MG63 (cell line): Measurements from ENCODE around the gene KIF1C. TPM values are rescaled to one million over a fixed set of nuclear protein-coding genes. Genes with fewer than 3 reads are reported as not detected.
A peak's percentile ranks its signal among the peaks of the same experiment; 100 is the strongest.

Experiments used
- DNase-seq: peaks from one replicate; pipeline ENCODE4 v3.0.0-alpha.2; 2020
- H3K27me3 ChIP-seq: fragments of 250-450 bp; sonication (Bioruptor Pico); 2 replicates; pipeline ENCODE4 v1.5.1; 2020; ENCODE audit warnings: mild to moderate bottlenecking, moderate library complexity
- H3K36me3 ChIP-seq: fragments of 250-450 bp; sonication (Bioruptor Pico); 2 replicates; pipeline ENCODE4 v1.5.1; 2020; ENCODE audit warnings: mild to moderate bottlenecking, moderate library complexity
- H3K4me3 ChIP-seq: fragments of 250-450 bp; sonication (Bioruptor Pico); 2 replicates; pipeline ENCODE4 v1.5.1; 2020; ENCODE audit warnings: mild to moderate bottlenecking, moderate library complexity
- H3K9me3 ChIP-seq: fragments of 250-450 bp; sonication (Bioruptor Pico); 2 replicates; pipeline ENCODE4 v1.5.1; 2020; ENCODE audit warnings: mild to moderate bottlenecking, moderate library complexity
- total RNA-seq: library from RNA; depleted of rRNA; stranded (reverse); fragments of >200 nt; shearing (Covaris generic); gene quantifications from 2 replicates; pipeline ENCODE4 v1.2.3, GENCODE V29; 2014; ENCODE audit warnings: low replicate concordance; rRNA removed

The KIF1C gene
- 19.1 and 58.1 TPM in 2 replicates for total RNA-seq

DNA sequence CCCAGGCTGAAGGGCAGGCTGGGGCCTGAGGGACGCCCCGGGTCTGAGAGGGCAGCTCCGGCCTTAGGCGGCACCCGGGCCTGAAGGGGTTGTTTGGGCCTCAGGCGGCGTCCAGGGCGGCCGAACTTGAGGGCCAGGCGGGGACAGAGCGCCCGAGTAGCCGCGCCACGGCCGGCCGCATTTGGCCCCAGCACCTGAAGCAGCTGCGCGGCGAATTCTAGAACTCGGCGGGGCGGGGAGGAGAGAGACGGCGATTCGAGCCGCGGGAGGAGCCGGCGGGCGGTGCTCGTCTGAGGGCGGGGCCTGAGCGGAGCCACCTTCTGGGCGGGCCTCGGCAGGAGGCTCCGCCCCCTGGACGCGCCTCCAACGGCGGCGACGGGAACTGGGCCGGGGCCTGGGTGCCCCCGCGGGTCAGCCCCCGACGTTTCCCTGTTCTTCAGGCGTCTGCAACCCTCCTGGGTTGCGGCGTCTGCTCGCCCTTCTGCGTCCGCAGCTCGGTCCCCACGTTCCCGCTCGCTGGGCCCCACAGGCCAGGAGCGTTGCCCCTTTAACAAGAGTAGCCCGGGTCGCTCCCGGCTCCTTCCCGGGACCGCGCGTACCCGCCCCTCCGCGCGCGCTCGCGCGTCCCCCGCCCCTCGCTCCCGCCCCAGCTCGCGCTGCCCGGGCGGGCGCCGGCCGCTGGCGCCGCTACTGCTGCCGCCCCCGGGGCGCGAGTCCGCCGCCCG, at the start of gene KIF1C, which contains the start of gene INCA1:
TSS of gene KIF1C (plus strand) at position 649 of the 725 bp plus-strand sequence. CDS start 2,297 bp downstream, outside the sequence.
TSS of gene INCA1 (minus strand) at position 221 of the 725 bp plus-strand sequence. CDS start 3,085 bp downstream, outside the sequence.
- peak within 1 kb of the TSS; percentile 66 for H3K4me3 ChIP-seq
- no peaks in the 10 kb centered on the region for H3K9me3 ChIP-seq
- H3K27me3 ChIP-seq = no peaks in the 10 kb centered on the region
- DNase-seq = peak; percentile 82
- H3K36me3 ChIP-seq = peaks cover 15% of the 10 kb centered on the region; the same call in 1 of the 2 replicates

DNA sequence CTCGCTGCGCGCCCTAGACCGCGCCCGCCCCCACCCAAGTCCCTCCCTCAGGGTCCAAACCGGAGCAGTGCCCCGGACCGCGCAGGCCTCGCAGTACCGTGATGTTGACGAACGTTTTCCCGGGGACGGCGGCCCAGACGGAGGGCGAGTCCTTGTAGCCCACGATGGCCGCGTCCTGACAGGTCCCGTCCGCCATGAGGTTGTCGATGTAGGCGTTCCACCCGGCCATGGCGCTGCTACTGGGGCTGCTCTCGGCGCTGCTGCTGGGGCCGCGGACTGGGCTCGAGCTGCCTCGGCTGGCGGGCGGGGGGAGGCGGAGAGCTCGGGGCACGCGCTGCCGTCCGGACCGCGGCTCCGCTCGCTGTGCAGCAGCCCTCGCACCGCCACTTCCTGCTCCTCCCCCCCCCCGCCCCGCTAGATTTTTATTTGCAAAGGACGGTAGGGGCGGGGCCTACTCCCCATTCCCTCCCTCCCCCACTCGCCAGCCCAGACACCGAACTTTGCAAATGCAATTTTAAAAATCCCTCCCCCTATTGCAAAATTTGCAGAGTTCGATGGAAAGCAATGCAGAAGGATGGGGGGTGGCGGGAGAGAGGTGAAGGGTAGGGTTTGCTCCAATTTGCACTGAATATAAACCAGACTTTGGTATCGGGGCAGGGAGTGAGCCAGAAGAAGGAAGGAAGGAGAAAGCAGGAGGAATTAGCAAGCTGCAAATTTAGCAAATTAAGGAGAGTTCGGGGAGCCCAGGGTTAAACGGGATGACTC, 49.4 kb upstream of the KIF1C start, which contains the start of gene PFN1:
TSS of gene PFN1 (minus strand) at position 365 of the 765 bp plus-strand sequence. CDS start at position 229, 136 bp downstream.
- peaks cover 47% of the 10 kb centered on the region for H3K36me3 ChIP-seq
- DNase-seq = peak; percentile 85
- no peaks in the 10 kb centered on the region for H3K9me3 ChIP-seq
- H3K27me3 ChIP-seq = no peaks in the 10 kb centered on the region
- H3K4me3 ChIP-seq = peak within 1 kb of the TSS; percentile 89

DNA sequence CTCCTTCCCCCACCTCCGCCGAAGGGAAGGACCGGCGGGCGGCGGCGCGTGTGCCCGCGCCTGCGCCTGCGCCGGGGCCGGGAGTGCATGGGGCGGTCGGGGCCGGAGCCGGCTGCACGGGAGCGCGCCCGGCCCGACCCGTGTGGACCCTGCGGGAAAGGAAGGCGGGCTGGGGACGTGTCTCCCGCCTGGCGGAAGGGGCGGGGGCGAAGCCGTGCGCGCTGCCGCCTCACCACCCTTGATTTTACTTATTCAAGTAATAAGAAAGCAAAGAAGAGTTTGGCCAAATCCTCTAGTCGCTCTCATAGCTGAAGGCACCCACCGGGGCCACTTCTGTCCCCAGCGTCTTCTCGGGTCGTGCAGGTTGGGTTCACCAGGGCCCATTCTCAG, 48.8 kb upstream of the KIF1C start:
- H3K9me3 ChIP-seq = no peaks in the 10 kb centered on the region
- H3K36me3 ChIP-seq = peaks cover 41% of the 10 kb centered on the region
- peak overlapping the region; percentile 89 for H3K4me3 ChIP-seq
- DNase-seq = peak; percentile 83
- H3K27me3 ChIP-seq = no peaks in the 10 kb centered on the region

DNA sequence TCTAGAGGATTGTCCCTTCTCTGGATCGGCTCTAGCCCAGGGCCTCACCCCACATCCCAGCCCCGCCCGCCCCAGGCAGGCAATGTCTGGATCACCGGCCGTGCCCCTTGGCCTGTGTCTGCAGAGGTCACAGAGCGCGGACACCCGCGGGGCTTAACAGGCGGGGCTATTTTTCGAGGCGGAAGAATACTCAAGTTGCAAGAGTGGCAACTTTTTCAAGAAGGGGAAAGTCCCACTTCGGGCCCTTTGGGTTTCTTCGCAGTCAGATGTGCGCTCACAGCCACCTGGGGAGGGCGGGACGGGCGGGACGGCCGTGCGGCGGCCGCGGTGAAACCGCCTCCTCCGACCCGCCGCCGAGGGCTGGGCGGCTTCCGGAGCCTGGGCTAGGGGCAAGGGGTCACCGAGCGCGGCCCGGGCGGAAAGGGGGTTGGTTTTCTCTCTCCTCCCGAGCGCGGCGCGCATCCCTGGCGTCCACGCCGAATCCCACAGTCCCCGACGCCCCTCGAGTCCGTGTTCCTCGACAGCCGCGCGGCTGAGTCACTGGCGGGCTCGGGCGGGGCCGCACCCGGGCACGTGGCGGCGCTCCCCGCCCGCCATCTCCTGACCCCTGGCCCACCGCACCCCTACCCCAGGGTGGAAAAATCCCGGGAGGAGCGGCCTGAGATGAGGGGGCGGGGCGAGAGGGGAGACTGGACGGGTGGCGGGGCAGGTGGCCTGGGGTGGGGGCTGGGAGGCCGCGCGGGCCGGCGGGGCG, 48.3 kb upstream of the KIF1C start:
- H3K9me3 ChIP-seq = no peaks in the 10 kb centered on the region
- H3K27me3 ChIP-seq = no peaks in the 10 kb centered on the region
- H3K4me3 ChIP-seq = peak overlapping the region; percentile 89
- H3K36me3 ChIP-seq = peaks cover 35% of the 10 kb centered on the region
- DNase-seq = peak; percentile 83

DNA sequence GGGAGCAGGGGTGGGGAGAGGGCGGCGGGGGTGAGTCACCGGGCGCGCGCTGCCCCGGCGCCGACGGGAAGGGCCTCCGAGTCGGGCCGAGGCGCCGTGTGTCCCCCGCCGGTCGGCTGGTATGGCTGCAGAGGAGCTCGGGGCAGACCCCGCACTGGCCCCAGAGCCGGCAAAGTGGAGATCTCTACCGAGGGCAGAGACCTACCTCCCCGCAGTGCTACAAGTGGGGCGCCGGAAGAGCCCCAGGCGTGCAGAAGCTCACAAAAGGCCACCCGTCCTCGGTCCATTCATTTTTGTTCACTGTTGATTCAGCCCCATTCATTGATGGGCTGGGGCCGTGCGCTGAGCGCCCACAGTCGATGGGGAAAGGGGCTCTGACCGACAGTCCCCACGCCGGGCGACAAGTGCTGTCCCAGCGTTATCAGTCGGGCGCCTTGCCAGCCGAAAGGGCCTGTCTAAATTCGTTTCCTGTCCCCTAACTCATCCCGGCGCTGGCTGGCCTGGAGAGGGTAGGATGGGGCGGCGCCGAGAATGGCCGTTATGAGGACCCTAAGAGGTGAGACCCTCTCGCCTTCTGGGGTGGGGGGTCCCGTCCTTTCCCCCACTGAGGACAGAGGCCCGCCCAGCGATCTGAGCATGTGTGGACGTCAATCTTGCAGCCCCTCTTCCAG, 47.5 kb upstream of the KIF1C start:
- Histone ChIP-seq H3K4me3 (peak overlapping the region; percentile 89), H3K9me3 (no peaks in the 10 kb centered on the region), H3K36me3 (peaks cover 28% of the 10 kb centered on the region), H3K27me3 (no peaks in the 10 kb centered on the region)
- no peak for DNase-seq

DNA sequence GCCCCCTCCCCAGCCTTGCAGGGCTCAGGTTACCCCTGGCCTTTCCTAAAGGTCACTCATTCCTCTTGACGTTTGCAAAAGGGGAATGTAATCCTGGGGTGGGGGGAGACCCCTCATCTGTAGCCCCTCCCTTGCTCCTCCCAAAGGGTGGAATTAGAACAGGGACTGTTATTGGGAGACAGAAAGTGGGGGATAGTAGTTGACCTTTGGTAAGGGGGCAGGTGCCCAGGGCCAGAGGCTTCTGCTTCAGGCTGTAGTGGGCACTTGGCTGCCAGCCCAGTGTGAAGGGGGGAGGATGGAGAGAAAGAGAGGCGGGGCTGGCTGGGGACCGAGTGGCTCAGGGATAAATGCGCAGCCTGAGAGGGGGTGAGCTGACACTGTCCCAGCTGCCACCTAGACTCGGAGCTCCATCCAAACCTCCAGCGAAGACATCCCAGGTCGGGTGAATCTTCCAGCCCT, 47.0 kb upstream of the KIF1C start, which contains the start of gene ENO3:
TSS of gene ENO3 (plus strand) at position 374 of the 459 bp plus-strand sequence. CDS start 711 bp downstream, outside the sequence.
- no peak for DNase-seq
- H3K9me3 ChIP-seq = no peaks in the 10 kb centered on the region
- H3K4me3 ChIP-seq = peak within 1 kb of the TSS; percentile 89
- peaks cover 23% of the 10 kb centered on the region for H3K36me3 ChIP-seq
- H3K27me3 ChIP-seq = no peaks in the 10 kb centered on the region

DNA sequence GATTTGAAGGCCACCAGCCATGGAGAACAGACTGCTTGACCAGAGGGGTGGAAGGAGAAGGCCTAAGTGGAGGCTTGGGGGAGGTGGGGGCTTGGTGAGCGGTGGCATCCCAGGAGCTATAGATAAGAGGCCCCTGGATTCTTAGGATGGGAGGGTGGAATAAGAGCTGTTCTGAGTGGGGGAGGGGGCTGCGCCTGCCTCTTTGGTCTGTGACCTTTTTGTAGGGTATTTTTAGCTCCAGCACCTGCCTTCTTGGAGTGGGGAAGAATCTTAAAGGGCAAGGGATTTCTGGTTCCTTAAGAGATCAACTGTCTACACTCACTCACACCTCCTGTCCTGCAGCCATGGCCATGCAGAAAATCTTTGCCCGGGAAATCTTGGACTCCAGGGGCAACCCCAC, 46.3 kb upstream of the KIF1C start:
- H3K9me3 ChIP-seq = no peaks in the 10 kb centered on the region
- H3K27me3 ChIP-seq = no peaks in the 10 kb centered on the region
- H3K4me3 ChIP-seq = no peak overlapping the region
- no peak for DNase-seq
- H3K36me3 ChIP-seq = peaks cover 15% of the 10 kb centered on the region

DNA sequence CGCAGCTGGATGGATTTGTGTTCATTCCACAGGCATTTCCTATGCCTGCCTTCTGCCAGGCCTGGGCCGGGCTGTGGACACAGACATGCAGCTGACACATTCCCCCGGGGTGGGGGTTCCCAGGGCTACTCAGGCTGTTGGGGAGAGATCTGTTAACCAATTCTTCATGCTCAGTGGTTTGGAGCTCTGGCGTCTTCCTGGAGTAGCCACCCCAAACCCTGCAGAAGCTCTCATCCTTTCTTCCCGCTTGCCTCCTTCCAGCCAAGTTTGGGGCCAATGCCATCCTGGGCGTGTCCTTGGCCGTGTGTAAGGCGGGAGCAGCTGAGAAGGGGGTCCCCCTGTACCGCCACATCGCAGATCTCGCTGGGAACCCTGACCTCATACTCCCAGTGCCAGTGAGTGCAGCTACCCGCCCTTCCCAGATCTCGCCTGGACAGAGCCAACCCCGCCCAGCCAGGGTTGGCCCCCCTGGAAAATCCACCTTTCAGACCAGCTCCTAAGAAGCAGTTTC, 44.2 kb upstream of the KIF1C start:
- H3K36me3 ChIP-seq = no peaks in the 10 kb centered on the region
- H3K9me3 ChIP-seq = no peaks in the 10 kb centered on the region
- no peaks in the 10 kb centered on the region for H3K27me3 ChIP-seq
- peak; percentile 92 for DNase-seq
- no peak overlapping the region; the same call in 1 of the 2 replicates for H3K4me3 ChIP-seq

DNA sequence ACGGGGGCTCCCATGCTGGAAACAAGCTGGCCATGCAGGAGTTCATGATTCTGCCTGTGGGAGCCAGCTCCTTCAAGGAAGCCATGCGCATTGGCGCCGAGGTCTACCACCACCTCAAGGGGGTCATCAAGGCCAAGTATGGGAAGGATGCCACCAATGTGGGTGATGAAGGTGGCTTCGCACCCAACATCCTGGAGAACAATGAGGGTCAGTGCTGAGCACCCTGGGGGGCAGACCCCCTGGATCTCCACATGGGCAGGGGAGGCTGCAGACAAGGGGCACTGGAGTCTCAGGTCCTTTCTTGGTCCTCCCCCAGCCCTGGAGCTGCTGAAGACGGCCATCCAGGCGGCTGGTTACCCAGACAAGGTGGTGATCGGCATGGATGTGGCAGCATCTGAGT, 42.7 kb upstream of the KIF1C start:
- Histone ChIP-seq H3K4me3 (no peak overlapping the region), H3K27me3 (no peaks in the 10 kb centered on the region), H3K36me3 (no peaks in the 10 kb centered on the region), H3K9me3 (no peaks in the 10 kb centered on the region)
- no peak for DNase-seq

DNA sequence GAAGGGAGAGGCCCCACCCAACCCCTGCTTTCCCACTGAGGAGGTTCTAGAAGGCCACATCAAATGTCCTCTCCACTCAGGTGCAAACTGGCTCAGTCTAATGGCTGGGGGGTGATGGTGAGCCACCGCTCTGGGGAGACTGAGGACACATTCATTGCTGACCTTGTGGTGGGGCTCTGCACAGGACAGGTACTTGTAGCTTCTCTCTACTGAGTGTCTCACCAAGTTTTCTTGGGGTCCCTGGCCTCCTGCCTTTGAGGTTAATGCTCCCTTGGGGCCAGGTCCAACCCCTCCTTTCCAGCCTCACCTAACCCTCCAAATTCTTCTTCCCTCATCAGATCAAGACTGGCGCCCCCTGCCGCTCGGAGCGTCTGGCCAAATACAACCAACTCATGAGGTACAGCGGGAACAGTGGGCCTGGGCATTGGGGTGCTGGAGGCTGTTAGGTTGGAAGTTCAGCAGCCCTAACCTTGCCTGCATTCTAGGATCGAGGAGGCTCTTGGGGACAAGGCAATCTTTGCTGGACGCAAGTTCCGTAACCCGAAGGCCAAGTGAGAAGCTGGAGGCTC, 41.2 kb upstream of the KIF1C start:
- Histone ChIP-seq H3K27me3 (no peaks in the 10 kb centered on the region), H3K36me3 (no peaks in the 10 kb centered on the region), H3K9me3 (no peaks in the 10 kb centered on the region), H3K4me3 (no peak overlapping the region)
- DNase-seq = no peak

DNA sequence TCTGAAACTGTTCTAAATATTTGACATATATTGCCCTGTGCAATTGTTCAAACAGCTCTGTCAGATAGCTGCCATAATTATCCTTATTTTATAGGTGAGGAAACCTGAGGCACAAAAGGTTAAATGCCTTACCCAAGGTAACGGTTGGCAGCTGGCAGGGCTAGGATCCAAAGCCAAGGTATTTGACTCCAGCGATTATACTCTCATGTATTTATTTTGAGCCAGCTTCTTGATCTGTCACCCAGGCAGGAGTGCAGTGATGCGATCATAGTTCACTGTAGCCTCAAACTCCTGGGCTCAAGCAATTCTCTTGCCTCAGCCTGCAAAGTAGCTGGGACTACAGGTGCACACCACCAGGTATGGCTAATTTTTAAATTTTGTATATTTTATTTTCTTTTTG, 39.6 kb upstream of the KIF1C start:
- no peaks in the 10 kb centered on the region for H3K9me3 ChIP-seq
- H3K27me3 ChIP-seq = no peaks in the 10 kb centered on the region
- no peaks in the 10 kb centered on the region for H3K36me3 ChIP-seq
- no peak for DNase-seq
- H3K4me3 ChIP-seq = no peak overlapping the region

DNA sequence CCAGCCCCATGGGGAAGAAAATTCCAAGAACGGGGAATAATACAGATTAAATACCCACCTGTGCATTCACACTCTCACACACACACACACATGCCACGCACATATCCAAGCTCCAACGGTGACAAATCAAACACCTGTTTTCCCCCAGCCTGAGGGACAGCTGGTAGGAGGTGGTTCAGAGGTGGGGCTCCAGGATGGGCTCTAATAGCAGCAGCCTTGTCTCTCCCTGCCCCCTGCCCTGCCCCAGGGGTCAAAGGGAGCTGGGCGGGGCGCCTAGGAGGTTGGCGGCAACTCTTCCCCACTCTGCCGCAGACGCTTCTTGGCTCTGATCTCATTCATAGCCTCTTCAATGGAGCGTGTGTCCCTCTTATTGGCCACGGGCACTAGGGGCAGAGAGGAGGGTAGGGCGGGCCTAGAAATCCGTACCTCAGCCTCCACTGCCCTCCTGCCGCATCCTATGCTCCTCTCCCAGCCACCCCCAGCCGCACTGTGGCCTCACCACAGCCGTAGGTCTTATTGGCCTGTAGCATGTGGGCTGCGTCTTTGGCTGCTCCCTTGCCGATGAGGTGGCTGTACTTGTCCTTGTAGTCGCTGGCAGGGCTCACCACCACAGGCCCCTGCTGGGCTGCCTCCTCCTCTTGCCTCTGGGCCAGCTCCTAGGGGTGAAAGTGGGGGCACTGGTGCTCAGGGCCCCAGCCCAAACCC, 38.3 kb upstream of the KIF1C start:
- H3K4me3 ChIP-seq = no peak overlapping the region
- no peaks in the 10 kb centered on the region for H3K36me3 ChIP-seq
- DNase-seq = no peak
- H3K9me3 ChIP-seq = no peaks in the 10 kb centered on the region
- no peaks in the 10 kb centered on the region for H3K27me3 ChIP-seq

DNA sequence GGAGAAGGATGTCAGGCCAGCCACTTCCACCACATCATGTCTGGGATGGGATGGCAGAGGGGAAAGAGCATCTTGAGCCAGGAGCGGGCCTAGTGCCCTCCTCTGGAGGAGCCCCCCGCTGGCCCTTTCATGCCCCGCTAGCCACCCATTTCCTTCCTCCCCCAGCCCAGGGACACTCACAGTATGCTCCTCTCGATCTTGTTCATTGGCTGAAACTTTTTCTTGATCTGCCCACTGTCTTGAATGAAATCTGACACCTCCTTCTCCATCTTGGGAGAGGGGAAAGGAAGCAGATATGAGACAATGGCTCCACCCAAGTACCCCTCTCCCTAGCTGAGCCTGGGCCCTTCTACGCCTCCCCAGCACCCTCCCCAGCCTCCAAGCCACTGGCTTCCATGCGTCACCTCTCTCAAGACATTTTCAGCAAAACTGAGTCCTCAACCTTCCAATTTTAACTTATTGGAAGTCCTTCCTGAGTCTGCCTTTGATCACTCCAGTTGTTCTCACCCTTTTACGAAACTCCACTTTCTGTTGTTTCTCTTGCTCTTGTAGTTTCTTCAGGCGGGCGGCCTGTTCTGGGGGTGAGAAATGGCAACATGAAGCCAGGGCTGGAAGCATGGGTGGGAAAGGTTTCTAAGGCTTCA, 37.3 kb upstream of the KIF1C start:
- peaks cover 6% of the 10 kb centered on the region for H3K36me3 ChIP-seq
- no peak for DNase-seq
- no peak overlapping the region for H3K4me3 ChIP-seq
- no peaks in the 10 kb centered on the region for H3K27me3 ChIP-seq
- H3K9me3 ChIP-seq = no peaks in the 10 kb centered on the region

DNA sequence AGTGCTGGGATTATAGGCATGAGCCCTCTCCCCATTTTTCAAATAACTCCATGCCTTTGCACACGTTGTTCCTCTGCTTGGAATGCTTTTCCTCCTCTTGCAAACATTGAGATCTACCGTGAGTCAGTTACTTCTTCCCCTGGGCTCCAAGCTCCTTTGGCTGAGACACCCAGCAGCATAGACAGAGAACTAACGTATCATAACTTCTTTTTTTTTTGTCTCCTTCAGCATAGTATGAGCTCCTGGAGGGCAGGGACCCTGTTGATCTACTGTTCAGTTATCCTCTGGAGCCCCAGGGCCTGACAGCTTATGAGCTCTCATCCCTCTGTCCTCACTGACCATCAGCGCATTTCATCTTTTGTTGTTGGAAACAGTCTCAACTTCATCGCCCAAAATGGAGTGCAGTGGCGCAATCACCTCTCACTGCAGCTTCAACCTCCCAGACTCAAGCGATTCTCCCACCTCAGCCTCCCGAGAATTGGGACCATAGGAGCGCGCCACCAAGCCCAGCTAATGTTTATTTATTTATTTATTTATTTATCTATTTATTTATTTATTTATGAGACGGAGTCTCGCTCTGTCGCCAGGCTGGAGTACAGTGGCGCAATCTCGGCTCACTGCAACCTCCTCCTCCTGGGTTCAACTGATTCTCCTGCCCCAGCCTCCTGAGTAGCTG, 32.3 kb upstream of the KIF1C start:
- Histone ChIP-seq H3K27me3 (no peaks in the 10 kb centered on the region), H3K9me3 (no peaks in the 10 kb centered on the region), H3K4me3 (no peak overlapping the region), H3K36me3 (peaks cover 42% of the 10 kb centered on the region)
- no peak for DNase-seq
